ENCODE measurements around the gene CD177.

DNA sequence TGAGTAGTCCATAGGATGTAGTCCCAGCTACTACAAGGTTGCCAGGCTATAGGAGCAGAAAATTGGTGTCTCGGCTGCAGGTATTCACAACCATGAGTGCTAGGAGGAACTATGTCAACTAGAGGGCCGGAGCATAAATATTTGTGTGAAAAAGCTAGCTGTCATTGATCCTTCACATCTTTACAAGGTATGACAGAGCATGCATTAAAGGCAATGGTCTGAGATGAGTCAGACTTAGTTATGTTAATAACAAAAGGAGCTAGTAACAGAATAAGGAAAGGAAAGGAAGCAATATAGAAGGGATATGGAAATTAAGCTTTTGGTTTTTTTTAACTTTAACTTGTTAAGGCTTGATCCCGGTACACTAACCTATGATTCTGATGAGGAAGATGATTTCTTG, 43.3 kb upstream of the CD177 start:
- TF ChIP-seq POLR2A (IDR thresholded peaks at IDR 0.05; ENCODE audit: low read depth, low read length), result no peak
- no peak for TF ChIP-seq TAF1 (IDR thresholded peaks at IDR 0.05; ENCODE audit: borderline replicate concordance, low read depth, low read length)
- no peak for TF ChIP-seq POLR2AphosphoS5 (IDR thresholded peaks at IDR 0.05; ENCODE audit: low read depth, low read length)
